ENCODE data around the gene DENND1A.

DNA sequence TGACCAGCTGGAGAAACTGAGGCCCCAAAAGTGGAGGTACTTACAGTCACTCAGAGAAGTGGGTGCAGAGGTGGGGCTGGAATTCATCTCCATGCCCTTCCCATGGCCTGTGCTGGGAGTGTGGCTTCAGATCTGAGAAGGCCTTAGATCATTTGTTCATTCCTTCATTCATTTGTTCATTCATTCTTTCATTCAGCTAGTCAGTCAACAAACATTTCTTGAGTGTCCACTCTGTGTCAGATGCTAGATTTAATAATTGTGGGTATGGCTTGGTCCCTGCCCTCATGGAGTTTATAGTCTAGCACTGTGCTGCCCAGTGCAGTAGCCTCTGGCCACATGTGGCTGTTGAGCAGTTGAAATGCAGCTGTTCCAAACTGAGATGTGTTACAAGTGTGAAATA lies 593.0 kb downstream of the DENND1A start:
- TF ChIP-seq, protein P1, sequence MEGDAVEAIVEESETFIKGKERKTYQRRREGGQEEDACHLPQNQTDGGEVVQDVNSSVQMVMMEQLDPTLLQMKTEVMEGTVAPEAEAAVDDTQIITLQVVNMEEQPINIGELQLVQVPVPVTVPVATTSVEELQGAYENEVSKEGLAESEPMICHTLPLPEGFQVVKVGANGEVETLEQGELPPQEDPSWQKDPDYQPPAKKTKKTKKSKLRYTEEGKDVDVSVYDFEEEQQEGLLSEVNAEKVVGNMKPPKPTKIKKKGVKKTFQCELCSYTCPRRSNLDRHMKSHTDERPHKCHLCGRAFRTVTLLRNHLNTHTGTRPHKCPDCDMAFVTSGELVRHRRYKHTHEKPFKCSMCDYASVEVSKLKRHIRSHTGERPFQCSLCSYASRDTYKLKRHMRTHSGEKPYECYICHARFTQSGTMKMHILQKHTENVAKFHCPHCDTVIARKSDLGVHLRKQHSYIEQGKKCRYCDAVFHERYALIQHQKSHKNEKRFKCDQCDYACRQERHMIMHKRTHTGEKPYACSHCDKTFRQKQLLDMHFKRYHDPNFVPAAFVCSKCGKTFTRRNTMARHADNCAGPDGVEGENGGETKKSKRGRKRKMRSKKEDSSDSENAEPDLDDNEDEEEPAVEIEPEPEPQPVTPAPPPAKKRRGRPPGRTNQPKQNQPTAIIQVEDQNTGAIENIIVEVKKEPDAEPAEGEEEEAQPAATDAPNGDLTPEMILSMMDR (conservative IDR thresholded peaks at IDR 0.05; ENCODE audit: low read depth in 2 of 2): no peak
- no peak for TF ChIP-seq EZH2 (IDR thresholded peaks at IDR 0.05; ENCODE audit: low read depth, unreplicated experiment)
